Measurements from ENCODE around the gene CYP2S1. TPM values are rescaled to one million over a fixed set of nuclear protein-coding genes. Genes with fewer than 3 reads are reported as not detected.
A peak's percentile ranks its signal among the peaks of the same experiment; 100 is the strongest.
"Not testable (repeated sequence)": the region's sequence is repeated elsewhere in the genome, so short reads cannot be mapped to it uniquely, and the experiment has no call there.

CYP2S1 gene
- total RNA-seq, 2 experiments from 2014 or later: not detected

- H3K4me1 ChIP-seq (ENCODE audit: insufficient read depth, low read length, poor library complexity, severe bottlenecking): no peaks in the 10 kb centered on the region
- H3K36me3 ChIP-seq (ENCODE audit: insufficient read depth, low read length): no peaks in the 10 kb centered on the region
- no peak overlapping the region for H3K4me3 ChIP-seq (ENCODE audit: low read depth, low read length, poor library complexity, severe bottlenecking)
- DNase-seq (ENCODE audit: low spot score): peak; percentile 24
- H3K27ac ChIP-seq (ENCODE audit: low read depth, low read length, poor library complexity, severe bottlenecking): no peak overlapping the region
- CTCF ChIA-PET (ENCODE audit: unreplicated experiment): no interaction called here
- H3K4me2 ChIP-seq (ENCODE audit: low read length): no peak overlapping the region
- intact Hi-C loops (cut with micrococcal nuclease; ENCODE audit: unreplicated experiment): no loop called here
- POLR2A ChIA-PET: no interaction called here
- no peaks in the 10 kb centered on the region for H3K9me3 ChIP-seq (ENCODE audit: low read length)
- no peaks in the 10 kb centered on the region for H4K20me1 ChIP-seq (ENCODE audit: insufficient read depth, low read length)
- TF ChIP-seq EZH2phosphoT487 (IDR thresholded peaks at IDR 0.05; ENCODE audit: borderline replicate concordance, low read depth, low read length) (no peak), CTCF (conservative IDR thresholded peaks at IDR 0.05; ENCODE audit: low read length) (no peak)
- H3K79me2 ChIP-seq (ENCODE audit: insufficient read depth, low read depth, low read length): no peaks in the 10 kb centered on the region
- BruUV-seq (replicated peaks): no TSS peak
- no peaks in the 10 kb centered on the region for H3K9me2 ChIP-seq (ENCODE audit: insufficient read depth, low read length)
- no peak overlapping the region for H2AFZ ChIP-seq (ENCODE audit: low read length)
These were observed 16.9 kb upstream of the CYP2S1 start for GRCh38 chr19:41175801-41176777.

GRCh38 chr19:41180173-41180572, 12.8 kb upstream of the CYP2S1 start:
- H3K9me2 ChIP-seq (ENCODE audit: insufficient read depth, low read length); H3K27ac ChIP-seq (ENCODE audit: low read depth, low read length, poor library complexity, severe bottlenecking); intact Hi-C loops (cut with micrococcal nuclease; ENCODE audit: unreplicated experiment); POLR2A ChIA-PET; CTCF ChIA-PET (ENCODE audit: unreplicated experiment); H3K9me3 ChIP-seq (ENCODE audit: low read length); H3K4me3 ChIP-seq (ENCODE audit: low read depth, low read length, poor library complexity, severe bottlenecking); H3K79me2 ChIP-seq (ENCODE audit: insufficient read depth, low read depth, low read length); H3K36me3 ChIP-seq (ENCODE audit: insufficient read depth, low read length); H2AFZ ChIP-seq (ENCODE audit: low read length); H4K20me1 ChIP-seq (ENCODE audit: insufficient read depth, low read length); H3K4me1 ChIP-seq (ENCODE audit: insufficient read depth, low read length, poor library complexity, severe bottlenecking); BruUV-seq (replicated peaks); DNase-seq (ENCODE audit: low spot score); H3K4me2 ChIP-seq (ENCODE audit: low read length): not testable (repeated sequence)

GRCh38 chr19:41186971-41187883, 5.8 kb upstream of the CYP2S1 start:
- Histone ChIP-seq H3K27ac (ENCODE audit: low read depth, low read length, poor library complexity, severe bottlenecking) (no peak overlapping the region), H3K4me1 (ENCODE audit: insufficient read depth, low read length, poor library complexity, severe bottlenecking) (no peaks in the 10 kb centered on the region), H3K36me3 (ENCODE audit: insufficient read depth, low read length) (no peaks in the 10 kb centered on the region), H2AFZ (ENCODE audit: low read length) (no peak overlapping the region), H3K79me2 (ENCODE audit: insufficient read depth, low read depth, low read length) (no peaks in the 10 kb centered on the region), H3K9me2 (ENCODE audit: insufficient read depth, low read length) (no peaks in the 10 kb centered on the region), H3K4me3 (ENCODE audit: low read depth, low read length, poor library complexity, severe bottlenecking) (no peak overlapping the region), H3K9me3 (ENCODE audit: low read length) (no peaks in the 10 kb centered on the region), H3K4me2 (ENCODE audit: low read length) (no peak overlapping the region), H4K20me1 (ENCODE audit: insufficient read depth, low read length) (no peaks in the 10 kb centered on the region)
- CTCF ChIA-PET (ENCODE audit: unreplicated experiment): interaction anchor here (0.6 kb wide), 1 partner anchor 605 kb away, joined by 4 read pairs; no protein-coding TSS in a partner anchor
- intact Hi-C loops (cut with micrococcal nuclease; ENCODE audit: unreplicated experiment): no loop called here
- DNase-seq (ENCODE audit: low spot score): no peak
- TF ChIP-seq CTCF (conservative IDR thresholded peaks at IDR 0.05; ENCODE audit: low read length) (no peak), EZH2phosphoT487 (IDR thresholded peaks at IDR 0.05; ENCODE audit: borderline replicate concordance, low read depth, low read length) (no peak)
- POLR2A ChIA-PET: interaction anchor here (0.5 kb wide), 1 partner anchor 37 kb away, joined by 3 read pairs; no protein-coding TSS in a partner anchor
- no TSS peak for BruUV-seq (replicated peaks)

Data from OCI-LY7 (cell line).